Measurements from ENCODE around the gene MIGA2.
"Not testable (repeated sequence)": the region's sequence is repeated elsewhere in the genome, so short reads cannot be mapped to it uniquely, and the experiment has no call there.

MIGA2 gene

GRCh38 chr9:129036241-129036922, at the start of gene MIGA2:
MIGA2 (plus strand) TSS chr9:129036626; CDS start chr9:129040595, 3,969 bp downstream.
- DNase-seq (ENCODE audit: extremely low read depth in 1 of 2, low read depth in 1 of 2): peak; percentile 83 to 91

GRCh38 chr9:128986671-128987070, 49.8 kb upstream of the MIGA2 start:
- no peak for DNase-seq (ENCODE audit: extremely low read depth in 1 of 2, low read depth in 1 of 2)

- no peak for DNase-seq (ENCODE audit: extremely low read depth in 1 of 2, low read depth in 1 of 2)
Observed at GRCh38 chr9:128987805-128988204, 48.6 kb upstream of the MIGA2 start.

GRCh38 chr9:128992995-128993394, 43.4 kb upstream of the MIGA2 start:
- DNase-seq (ENCODE audit: extremely low read depth in 1 of 2, low read depth in 1 of 2): no peak

- no peak for DNase-seq (ENCODE audit: extremely low read depth in 1 of 2, low read depth in 1 of 2)
Observed at GRCh38 chr9:128995791-128996190, 40.6 kb upstream of the MIGA2 start.

GRCh38 chr9:128998462-128998861, 38.0 kb upstream of the MIGA2 start:
- no peak for DNase-seq (ENCODE audit: extremely low read depth in 1 of 2, low read depth in 1 of 2)

- no peak for DNase-seq (ENCODE audit: extremely low read depth in 1 of 2, low read depth in 1 of 2)
Observed at GRCh38 chr9:128999581-129000206, 36.7 kb upstream of the MIGA2 start.

- DNase-seq (ENCODE audit: extremely low read depth in 1 of 2, low read depth in 1 of 2): no peak
Observed at GRCh38 chr9:129001504-129002325, 34.7 kb upstream of the MIGA2 start.

- no peak for DNase-seq (ENCODE audit: extremely low read depth in 1 of 2, low read depth in 1 of 2)
Observed at GRCh38 chr9:129002992-129003391, 33.4 kb upstream of the MIGA2 start.

GRCh38 chr9:129004173-129004572, 32.3 kb upstream of the MIGA2 start:
- not testable (repeated sequence) for DNase-seq (ENCODE audit: extremely low read depth in 1 of 2, low read depth in 1 of 2)

GRCh38 chr9:129005336-129005997, 31.0 kb upstream of the MIGA2 start:
- no peak for DNase-seq (ENCODE audit: extremely low read depth in 1 of 2, low read depth in 1 of 2)

- no peak for DNase-seq (ENCODE audit: extremely low read depth in 1 of 2, low read depth in 1 of 2)
Observed at GRCh38 chr9:129006328-129007034, 29.9 kb upstream of the MIGA2 start.

- DNase-seq (ENCODE audit: extremely low read depth in 1 of 2, low read depth in 1 of 2): no peak
Observed at GRCh38 chr9:129007035-129007765, 29.2 kb upstream of the MIGA2 start.

GRCh38 chr9:129007766-129008468, 28.5 kb upstream of the MIGA2 start:
- no peak for DNase-seq (ENCODE audit: extremely low read depth in 1 of 2, low read depth in 1 of 2)

- DNase-seq (ENCODE audit: extremely low read depth in 1 of 2, low read depth in 1 of 2): no peak
Observed at GRCh38 chr9:129008469-129008965, 27.9 kb upstream of the MIGA2 start.

GRCh38 chr9:129008986-129009583, 27.3 kb upstream of the MIGA2 start:
- DNase-seq (ENCODE audit: extremely low read depth in 1 of 2, low read depth in 1 of 2): no peak

GRCh38 chr9:129009584-129010141, 26.8 kb upstream of the MIGA2 start:
- DNase-seq (ENCODE audit: extremely low read depth in 1 of 2, low read depth in 1 of 2): no peak

- no peak for DNase-seq (ENCODE audit: extremely low read depth in 1 of 2, low read depth in 1 of 2)
Observed at GRCh38 chr9:129010267-129010975, 26.0 kb upstream of the MIGA2 start.
